ENCODE results near the gene RBM39. TPM values are rescaled to one million over a fixed set of nuclear protein-coding genes. Genes with fewer than 3 reads are reported as not detected.

RBM39 gene
- total and polyA plus RNA-seq, 2 of the 8 experiments (the other 6 are each of a cell fraction or from before 2014, with no cell fraction given), result 78.0 to 219 TPM

DNA sequence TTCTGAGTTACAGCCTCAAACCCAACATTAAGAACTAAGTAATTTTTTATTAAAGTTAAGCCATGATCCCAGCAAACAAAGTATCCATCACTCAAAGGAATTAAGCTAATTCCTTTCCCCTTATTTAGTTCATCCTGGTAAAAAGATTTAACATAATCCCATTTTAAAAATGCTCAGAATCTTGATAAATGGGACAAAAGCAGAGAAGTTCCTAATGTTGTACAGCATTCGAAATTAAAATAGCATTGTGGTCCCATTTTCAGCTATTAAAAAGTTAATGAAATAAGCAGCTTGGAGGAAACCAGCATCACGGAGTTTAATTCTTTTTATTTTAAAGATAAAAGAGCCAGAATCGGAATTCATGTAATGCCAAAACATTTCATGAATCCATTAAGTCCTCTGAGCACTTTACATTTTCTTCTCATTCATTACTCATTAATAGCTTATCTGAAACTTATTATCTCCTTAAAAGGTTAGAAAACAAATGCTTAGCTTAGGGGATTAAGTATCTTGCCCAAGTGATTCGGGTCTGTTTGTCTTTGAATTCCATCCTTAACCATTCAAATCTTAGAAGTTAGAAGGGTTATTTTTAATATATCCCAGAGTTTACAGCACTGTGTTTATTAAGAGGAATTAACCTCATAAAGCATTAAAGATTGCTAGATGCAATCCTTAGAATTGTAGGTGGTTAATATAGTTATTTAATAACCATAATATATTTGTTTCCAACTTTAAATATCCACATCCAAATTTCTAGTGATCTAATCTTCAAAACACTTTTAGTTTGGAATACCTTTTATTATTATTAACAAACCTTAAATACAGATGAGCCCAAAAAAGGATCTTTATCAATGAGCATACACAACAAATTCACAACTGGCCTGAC, 11.2 kb downstream of the RBM39 start (continued):
- no peak for TF ChIP-seq ATF2 (IDR thresholded peaks at IDR 0.05; ENCODE audit: low read length)
- TF ChIP-seq TAF7 (optimal IDR thresholded peaks at IDR 0.05; ENCODE audit: borderline replicate concordance, low read depth, low read length), result no peak
- no peak for TF ChIP-seq POU5F1 (IDR thresholded peaks at IDR 0.05; ENCODE audit: low read depth, low read length)
- no peak for TF ChIP-seq NANOG (IDR thresholded peaks at IDR 0.05; ENCODE audit: insufficient read depth, low read depth, low read length, poor library complexity, severe bottlenecking)
